Measurements from ENCODE around the gene PBX3. TPM values are rescaled to one million over a fixed set of nuclear protein-coding genes. Genes with fewer than 3 reads are reported as not detected.

Gene PBX3
- total and polyA plus RNA-seq, 2 donors (not counting 1 experiment from before 2014, with no cell fraction given) = 15.5 to 39.0 TPM

DNA sequence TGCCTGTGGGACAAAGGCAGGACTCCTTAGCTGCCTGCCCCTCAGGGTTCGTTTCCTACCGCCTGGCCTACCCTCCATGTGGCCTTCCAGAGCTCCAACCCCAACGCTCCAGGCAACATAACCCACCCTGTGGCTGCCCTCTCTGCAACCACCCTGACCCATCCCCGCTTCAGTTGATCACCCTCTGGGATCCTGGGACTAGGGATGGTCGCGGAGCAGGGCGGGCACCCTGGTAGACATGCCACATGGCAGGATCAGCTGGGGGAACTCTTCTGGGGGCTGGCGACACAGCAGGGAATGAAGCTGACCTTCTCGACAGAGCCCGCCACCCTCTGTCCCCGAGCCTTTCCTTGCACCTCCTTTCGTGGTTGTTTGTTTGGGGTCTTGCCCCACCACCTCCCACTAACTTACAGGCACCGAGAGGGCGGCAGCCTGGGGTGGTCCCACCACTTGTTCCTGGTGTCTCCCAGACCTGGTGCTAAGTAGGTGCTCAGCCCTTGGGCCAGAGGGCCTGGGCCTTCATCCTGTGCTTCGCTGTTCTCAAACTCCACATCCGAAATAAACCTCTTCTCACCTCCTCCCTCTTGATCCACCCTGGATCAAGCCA is 243.1 kb downstream of the PBX3 start:
- Histone ChIP-seq H3K36me3 (replicated peaks in 1 of 2; ENCODE audit: control extremely low read depth in 1 of 2, control insufficient read depth in 1 of 2, extremely low read depth in 1 of 2, insufficient read depth in 2 of 2, low read length in 1 of 2) (no peaks in the 10 kb centered on the region), H4K20me1 (ENCODE audit: control insufficient read depth, insufficient read depth, low read length, poor library complexity, severe bottlenecking) (no peaks in the 10 kb centered on the region), H3K27me3 (replicated peaks in 1 of 4; ENCODE audit: control extremely low read depth in 1 of 4, control insufficient read depth in 3 of 4, insufficient read depth in 4 of 4, low read length in 3 of 4) (no peaks in the 10 kb centered on the region), H2AFZ (ENCODE audit: insufficient read depth, low read depth, low read length, poor library complexity, severe bottlenecking) (no peak overlapping the region), H3K9me3 (ENCODE audit: control extremely low read depth in 1 of 3, control insufficient read depth in 2 of 3, insufficient read depth in 1 of 3, low read length in 2 of 3) (peaks cover 0 to 3% (median 0%) of the 10 kb centered on the region in 3 donors), H3K4me3 (ENCODE audit: control extremely low read depth in 1 of 5, extremely low read depth in 1 of 5, insufficient read depth in 1 of 5, low read depth in 2 of 5, low read length in 4 of 5) (no peak overlapping the region), H3K27ac (ENCODE audit: low read length in 2 of 2) (no peak overlapping the region), H3K9ac (ENCODE audit: low read length) (no peak overlapping the region), H3K4me2 (replicated peaks; ENCODE audit: low read depth, low read length, poor library complexity, severe bottlenecking) (no peak overlapping the region), H3K4me1 (ENCODE audit: control insufficient read depth in 2 of 2, insufficient read depth in 2 of 2, low read length in 2 of 2) (no peaks in the 10 kb centered on the region), H3K79me2 (ENCODE audit: control insufficient read depth, insufficient read depth, low read length) (no peaks in the 10 kb centered on the region)
- H3K4me3 Mint-ChIP-seq = no peak overlapping the region
- TF ChIP-seq CTCF (IDR thresholded peaks at IDR 0.05) (no peak), EZH2 (IDR thresholded peaks at IDR 0.05; ENCODE audit: borderline replicate concordance, insufficient read depth, low read depth, low read length, poor library complexity, severe bottlenecking) (no peak)
- intact Hi-C loops (cut with micrococcal nuclease) = no loop called here
- ChIA-PET POLR2A (no interaction called here), CTCF (no interaction called here)
- H3K27ac Mint-ChIP-seq = no peak overlapping the region
- DNase-seq (no peak), ATAC-seq (ENCODE audit: low read depth) (no peak)
- H3K27me3 Mint-ChIP-seq = no peaks in the 10 kb centered on the region
- WGBS (ENCODE audit: insufficient coverage) = 96% methylated on average over 16 of the region's 16 CpGs
- H3K9me3 Mint-ChIP-seq (ENCODE audit: insufficient read depth) = peaks cover under 1% of the 10 kb centered on the region
- no peaks in the 10 kb centered on the region for H3K4me1 Mint-ChIP-seq

DNA sequence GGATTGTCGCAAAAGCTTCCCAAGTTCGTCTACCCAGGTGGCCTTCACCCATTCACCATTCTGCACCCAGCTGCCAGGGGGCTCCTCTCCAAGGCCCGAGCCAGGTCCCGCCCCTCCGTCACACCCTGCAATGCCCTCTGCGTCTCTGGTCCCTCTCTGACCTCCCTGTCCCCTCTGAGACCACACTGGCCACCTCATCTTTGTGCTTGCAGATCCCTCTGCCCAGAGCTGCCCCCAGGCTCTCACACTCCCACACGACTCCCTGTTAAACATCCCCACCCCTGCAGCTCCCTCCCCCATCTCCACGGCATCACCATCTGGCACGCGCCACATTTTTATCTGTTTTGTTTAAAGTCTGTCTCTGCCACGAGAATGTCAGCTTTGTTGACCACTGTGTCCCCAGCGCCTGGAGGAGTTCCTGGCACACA is 243.6 kb downstream of the PBX3 start:
- ChIA-PET CTCF (no interaction called here), POLR2A (no interaction called here)
- no peak for DNase-seq

More for the DNA sequence above, 243.6 kb downstream of the PBX3 start:
- Histone ChIP-seq H3K9me3 (ENCODE audit: control extremely low read depth in 1 of 3, control insufficient read depth in 2 of 3, insufficient read depth in 1 of 3, low read length in 2 of 3) (peaks cover 0 to 3% (median 0%) of the 10 kb centered on the region in 3 donors), H3K9ac (ENCODE audit: low read length) (no peak overlapping the region), H3K27me3 (replicated peaks in 1 of 4; ENCODE audit: control extremely low read depth in 1 of 4, control insufficient read depth in 3 of 4, insufficient read depth in 4 of 4, low read length in 3 of 4) (no peaks in the 10 kb centered on the region), H3K4me2 (replicated peaks; ENCODE audit: low read depth, low read length, poor library complexity, severe bottlenecking) (no peak overlapping the region), H3K4me3 (ENCODE audit: control extremely low read depth in 1 of 5, extremely low read depth in 1 of 5, insufficient read depth in 1 of 5, low read depth in 2 of 5, low read length in 4 of 5) (no peak overlapping the region), H3K36me3 (replicated peaks in 1 of 2; ENCODE audit: control extremely low read depth in 1 of 2, control insufficient read depth in 1 of 2, extremely low read depth in 1 of 2, insufficient read depth in 2 of 2, low read length in 1 of 2) (no peaks in the 10 kb centered on the region), H3K79me2 (ENCODE audit: control insufficient read depth, insufficient read depth, low read length) (no peaks in the 10 kb centered on the region), H4K20me1 (ENCODE audit: control insufficient read depth, insufficient read depth, low read length, poor library complexity, severe bottlenecking) (no peaks in the 10 kb centered on the region), H3K27ac (ENCODE audit: low read length in 2 of 2) (no peak overlapping the region), H3K4me1 (ENCODE audit: control insufficient read depth in 2 of 2, insufficient read depth in 2 of 2, low read length in 2 of 2) (no peaks in the 10 kb centered on the region), H2AFZ (ENCODE audit: insufficient read depth, low read depth, low read length, poor library complexity, severe bottlenecking) (no peak overlapping the region)
- no peak for ATAC-seq (ENCODE audit: low read depth)
- 89% methylated on average over 10 of the region's 12 CpGs for WGBS (ENCODE audit: insufficient coverage)
- H3K27ac Mint-ChIP-seq = no peak overlapping the region
- TF ChIP-seq EZH2 (IDR thresholded peaks at IDR 0.05; ENCODE audit: borderline replicate concordance, insufficient read depth, low read depth, low read length, poor library complexity, severe bottlenecking) (no peak), CTCF (IDR thresholded peaks at IDR 0.05) (no peak)
- H3K4me3 Mint-ChIP-seq = no peak overlapping the region
- H3K27me3 Mint-ChIP-seq = no peaks in the 10 kb centered on the region
- intact Hi-C loops (cut with micrococcal nuclease) = no loop called here
- H3K4me1 Mint-ChIP-seq = no peaks in the 10 kb centered on the region
- H3K9me3 Mint-ChIP-seq (ENCODE audit: insufficient read depth) = no peaks in the 10 kb centered on the region

Measured in B cell (primary cell).